GM21825 (cell line): ENCODE data around the gene KCNJ16.

Experiments used
- ATAC-seq: cut with Tn5 transposase; IDR thresholded peaks from one replicate; pipeline ENCODE4 v1.9.1; 2021; ENCODE audit warnings: mild to moderate bottlenecking, moderate library complexity; ENCODE audit not compliant: unreplicated experiment

Gene KCNJ16

GRCh38 chr17:70067134-70067533 is 7.9 kb upstream of the KCNJ16 start:
- ATAC-seq, result no peak

- no peak for ATAC-seq
Observed at GRCh38 chr17:70070305-70071027, 4.6 kb upstream of the KCNJ16 start.

- ATAC-seq, result no peak
Observed at GRCh38 chr17:70071127-70071526, 3.9 kb upstream of the KCNJ16 start.

GRCh38 chr17:70071620-70072019 is 3.4 kb upstream of the KCNJ16 start:
- ATAC-seq, result no peak

GRCh38 chr17:70072546-70073309 is 2.3 kb upstream of the KCNJ16 start:
- ATAC-seq, result no peak

GRCh38 chr17:70073310-70073709 is 1.7 kb upstream of the KCNJ16 start:
- ATAC-seq, result no peak

GRCh38 chr17:70073799-70074198 is 1.2 kb upstream of the KCNJ16 start:
- ATAC-seq, result no peak

GRCh38 chr17:70074236-70074830 is 692 bp upstream of the KCNJ16 start:
- ATAC-seq, result no peak

- ATAC-seq, result no peak
Observed at GRCh38 chr17:70076189-70076588, 1.2 kb downstream of the KCNJ16 start.

GRCh38 chr17:70076831-70077230 is 1.8 kb downstream of the KCNJ16 start:
- no peak for ATAC-seq

- no peak for ATAC-seq
Observed at GRCh38 chr17:70078549-70078948, 3.5 kb downstream of the KCNJ16 start.

- ATAC-seq, result no peak
Observed at GRCh38 chr17:70078994-70079531, 4.0 kb downstream of the KCNJ16 start.

- no peak for ATAC-seq
Observed at GRCh38 chr17:70080541-70081347, 5.7 kb downstream of the KCNJ16 start.

- ATAC-seq, result no peak
Observed at GRCh38 chr17:70081885-70082284, 6.9 kb downstream of the KCNJ16 start.

- ATAC-seq, result no peak
Observed at GRCh38 chr17:70084476-70084875, 9.5 kb downstream of the KCNJ16 start.

- ATAC-seq, result no peak
Observed at GRCh38 chr17:70086516-70086915, 11.5 kb downstream of the KCNJ16 start.

- ATAC-seq, result no peak
Observed at GRCh38 chr17:70089513-70090148, 14.6 kb downstream of the KCNJ16 start.

- ATAC-seq, result no peak
Observed at GRCh38 chr17:70091005-70091568, 16.1 kb downstream of the KCNJ16 start.

GRCh38 chr17:70091696-70092095 is 16.7 kb downstream of the KCNJ16 start:
- no peak for ATAC-seq

GRCh38 chr17:70093163-70093562 is 18.1 kb downstream of the KCNJ16 start:
- ATAC-seq, result no peak
